ENCODE data around the gene TTC33. TPM values are rescaled to one million over a fixed set of nuclear protein-coding genes. Genes with fewer than 3 reads are reported as not detected.

TTC33 gene
- total and polyA plus RNA-seq, 10 donors: 4.3 to 17.9 (median 13.7) TPM

GRCh38 chr5:40521925-40522324, 233.8 kb downstream of the TTC33 start:
- DNase-seq: no peak
- H3K27me3 ChIP-seq (replicated peaks in 1 of 7): no peaks in the 10 kb centered on the region
- intact Hi-C loops (cut with DNase I; ENCODE audit: low total_unique reads): no loop called here
- peaks cover 0 to 9% (median 0%) of the 10 kb centered on the region in 6 donors for H3K4me1 ChIP-seq
- no peaks in the 10 kb centered on the region for H3K36me3 ChIP-seq
- H3K9me3 ChIP-seq: no peaks in the 10 kb centered on the region
- H3K4me3 ChIP-seq: no peak overlapping the region
- peak overlapping the region in 2 of 8 donors; percentile 1 to 31 for H3K27ac ChIP-seq
- TF ChIP-seq POLR2AphosphoS5 (IDR thresholded peaks at IDR 0.05) (no peak), CTCF (IDR thresholded peaks at IDR 0.05 in 8 of 11, conservative IDR thresholded peaks at IDR 0.05 in 3 of 11) (no peak), POLR2A (IDR thresholded peaks at IDR 0.05) (no peak)

GRCh38 chr5:40521108-40521785, 234.5 kb downstream of the TTC33 start:
- H3K4me3 ChIP-seq: no peak overlapping the region
- H3K9me3 ChIP-seq: no peaks in the 10 kb centered on the region
- no peaks in the 10 kb centered on the region for H3K27me3 ChIP-seq (replicated peaks in 1 of 7)
- no peak for DNase-seq
- intact Hi-C loops (cut with DNase I; ENCODE audit: low total_unique reads): no loop called here
- peak overlapping the region in 2 of 8 donors; percentile 1 to 31 for H3K27ac ChIP-seq
- no peak for TF ChIP-seq CTCF (IDR thresholded peaks at IDR 0.05 in 8 of 11, conservative IDR thresholded peaks at IDR 0.05 in 3 of 11)
- no peak for TF ChIP-seq POLR2A (IDR thresholded peaks at IDR 0.05)
- no peak for TF ChIP-seq POLR2AphosphoS5 (IDR thresholded peaks at IDR 0.05)
- H3K4me1 ChIP-seq: peaks cover 0 to 9% (median 0%) of the 10 kb centered on the region in 6 donors
- WGBS, 5 donors: 85 to 90% (median 87%) methylated on average over 3 of the region's 3 CpGs
- no peaks in the 10 kb centered on the region for H3K36me3 ChIP-seq

- H3K4me1 ChIP-seq: peaks cover 0 to 21% (median 1%) of the 10 kb centered on the region in 6 donors
- H3K27ac ChIP-seq: no peak overlapping the region
- TF ChIP-seq CTCF (IDR thresholded peaks at IDR 0.05 in 8 of 11, conservative IDR thresholded peaks at IDR 0.05 in 3 of 11) (no peak), POLR2AphosphoS5 (IDR thresholded peaks at IDR 0.05) (no peak), POLR2A (IDR thresholded peaks at IDR 0.05) (no peak)
- no peaks in the 10 kb centered on the region for H3K9me3 ChIP-seq
- H3K4me3 ChIP-seq: no peak overlapping the region
- H3K27me3 ChIP-seq (replicated peaks in 1 of 7): no peaks in the 10 kb centered on the region
- intact Hi-C loops (cut with DNase I; ENCODE audit: low total_unique reads): no loop called here
- WGBS, 5 donors: 88 to 92% (median 91%) methylated on average over 4 of the region's 4 CpGs
- no peaks in the 10 kb centered on the region for H3K36me3 ChIP-seq
- DNase-seq: no peak
Observed at GRCh38 chr5:40518485-40518917, 237.3 kb downstream of the TTC33 start.

- Histone ChIP-seq H3K36me3 (no peaks in the 10 kb centered on the region), H3K4me1 (peaks cover 0 to 12% (median 1%) of the 10 kb centered on the region in 6 donors), H3K4me3 (no peak overlapping the region), H3K27ac (peak overlapping the region in 1 of 8 donors; percentile 28), H3K27me3 (replicated peaks in 1 of 7) (no peaks in the 10 kb centered on the region), H3K9me3 (no peaks in the 10 kb centered on the region)
- no peak for DNase-seq
- 59 to 76% (median 73%) methylated on average over 4 of the region's 4 CpGs for WGBS, 5 donors
- intact Hi-C loops (cut with DNase I; ENCODE audit: low total_unique reads): no loop called here
- TF ChIP-seq CTCF (IDR thresholded peaks at IDR 0.05 in 8 of 11, conservative IDR thresholded peaks at IDR 0.05 in 3 of 11) (no peak), POLR2AphosphoS5 (IDR thresholded peaks at IDR 0.05) (no peak), POLR2A (IDR thresholded peaks at IDR 0.05) (no peak)
Observed at GRCh38 chr5:40515476-40515875, 240.3 kb downstream of the TTC33 start.

Data from spleen (tissue), 11 donors.